ENCODE results near the gene GPR18.

The GPR18 gene

DNA sequence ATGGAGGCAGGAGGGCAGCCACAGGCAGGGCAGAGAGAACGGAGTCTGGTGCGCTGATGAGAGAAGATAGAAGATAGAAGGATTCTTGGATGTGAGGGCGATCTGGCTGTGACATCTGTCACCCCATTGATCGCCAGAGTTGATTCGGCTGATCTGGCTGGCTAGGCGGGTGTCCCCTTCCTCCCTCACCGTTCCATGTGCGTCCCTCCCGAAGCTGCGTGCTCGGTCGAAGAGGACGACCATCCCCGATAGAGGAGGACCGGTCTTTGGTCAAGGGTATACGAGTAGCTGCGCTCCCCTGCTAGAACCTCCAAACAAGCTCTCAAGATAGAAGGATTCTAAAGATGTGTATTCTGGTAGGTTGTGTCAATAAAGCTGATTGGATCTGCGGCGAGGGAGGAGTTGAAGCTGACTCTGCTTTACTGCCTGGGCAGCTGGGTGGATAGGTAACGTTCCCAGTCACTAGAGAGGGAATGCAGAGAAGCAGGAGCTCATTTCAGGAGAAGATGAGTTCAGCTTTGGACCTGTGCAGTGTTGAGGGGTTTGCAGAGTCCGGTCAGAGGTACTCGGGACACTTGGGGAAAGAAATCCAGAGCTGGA is 52.5 kb downstream of the GPR18 start:
- no peak for DNase-seq

Data from activated CD4-positive, CD25-positive, alpha-beta regulatory T cell (primary cell).